ENCODE results near the gene EXT2. TPM values are rescaled to one million over a fixed set of nuclear protein-coding genes. Genes with fewer than 3 reads are reported as not detected.

Gene EXT2
- total RNA-seq, 1 donor from 2014 or later: 73.9 TPM

DNA sequence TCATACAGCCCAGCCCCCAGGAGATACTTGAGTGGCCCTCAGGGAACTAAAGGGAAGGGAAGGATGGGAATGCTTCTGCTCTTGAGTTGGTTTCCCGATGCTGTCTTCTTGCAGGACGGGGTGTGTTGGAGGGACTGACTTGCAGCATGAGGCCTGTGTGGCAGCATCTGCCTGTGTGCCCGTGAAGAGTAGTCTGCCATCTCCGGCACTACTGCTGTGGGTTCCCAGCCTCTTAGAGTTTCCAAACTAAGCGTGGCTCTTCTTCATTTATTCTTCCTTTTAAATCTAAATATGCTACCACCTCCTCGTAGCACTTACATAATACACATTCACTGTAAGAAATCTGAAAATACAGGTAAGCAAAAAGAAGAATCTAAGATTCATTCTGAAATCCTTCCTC, 12.8 kb downstream of the EXT2 start:
- H3K27ac Mint-ChIP-seq: no peak overlapping the region
- H3K9me3 Mint-ChIP-seq (ENCODE audit: low read depth): no peaks in the 10 kb centered on the region
- no peaks in the 10 kb centered on the region for H3K27me3 Mint-ChIP-seq
- H3K4me1 Mint-ChIP-seq (ENCODE audit: low read depth): no peaks in the 10 kb centered on the region
- H3K36me3 Mint-ChIP-seq (ENCODE audit: insufficient read depth): peaks cover 5% of the 10 kb centered on the region
- no peak overlapping the region for H3K4me3 Mint-ChIP-seq (ENCODE audit: low read depth)
- DNase-seq (ENCODE audit: low spot score, unreplicated experiment): no peak
- TF ChIP-seq, protein P1, sequence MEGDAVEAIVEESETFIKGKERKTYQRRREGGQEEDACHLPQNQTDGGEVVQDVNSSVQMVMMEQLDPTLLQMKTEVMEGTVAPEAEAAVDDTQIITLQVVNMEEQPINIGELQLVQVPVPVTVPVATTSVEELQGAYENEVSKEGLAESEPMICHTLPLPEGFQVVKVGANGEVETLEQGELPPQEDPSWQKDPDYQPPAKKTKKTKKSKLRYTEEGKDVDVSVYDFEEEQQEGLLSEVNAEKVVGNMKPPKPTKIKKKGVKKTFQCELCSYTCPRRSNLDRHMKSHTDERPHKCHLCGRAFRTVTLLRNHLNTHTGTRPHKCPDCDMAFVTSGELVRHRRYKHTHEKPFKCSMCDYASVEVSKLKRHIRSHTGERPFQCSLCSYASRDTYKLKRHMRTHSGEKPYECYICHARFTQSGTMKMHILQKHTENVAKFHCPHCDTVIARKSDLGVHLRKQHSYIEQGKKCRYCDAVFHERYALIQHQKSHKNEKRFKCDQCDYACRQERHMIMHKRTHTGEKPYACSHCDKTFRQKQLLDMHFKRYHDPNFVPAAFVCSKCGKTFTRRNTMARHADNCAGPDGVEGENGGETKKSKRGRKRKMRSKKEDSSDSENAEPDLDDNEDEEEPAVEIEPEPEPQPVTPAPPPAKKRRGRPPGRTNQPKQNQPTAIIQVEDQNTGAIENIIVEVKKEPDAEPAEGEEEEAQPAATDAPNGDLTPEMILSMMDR (IDR thresholded peaks at IDR 0.05; ENCODE audit: unreplicated experiment): no peak

DNA sequence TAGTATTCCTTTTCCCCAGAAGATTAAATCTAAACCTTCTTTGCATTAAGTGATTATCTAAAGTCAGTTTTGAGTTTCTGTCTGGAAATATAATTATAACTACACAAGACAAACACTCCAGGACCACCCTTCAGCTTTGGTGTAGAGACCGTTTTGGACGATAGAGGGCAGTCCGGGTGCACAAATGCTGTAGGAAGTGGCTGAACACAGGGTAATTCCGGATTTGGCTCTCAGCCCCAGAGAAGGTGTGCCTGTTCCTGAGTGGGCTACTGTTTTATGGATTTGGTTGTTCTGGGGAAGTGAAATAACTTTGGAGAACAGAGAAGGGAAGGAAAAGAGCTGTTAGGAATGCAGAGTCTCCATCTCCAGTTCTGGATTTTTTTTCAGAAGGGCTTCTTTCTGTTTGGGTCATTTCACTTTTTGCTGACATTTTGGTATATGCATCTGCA, 14.8 kb downstream of the EXT2 start:
- H3K36me3 Mint-ChIP-seq (ENCODE audit: insufficient read depth): peaks cover 10% of the 10 kb centered on the region
- H3K4me3 Mint-ChIP-seq (ENCODE audit: low read depth): no peak overlapping the region
- DNase-seq (ENCODE audit: low spot score, unreplicated experiment): peak; percentile 38
- no peaks in the 10 kb centered on the region for H3K27me3 Mint-ChIP-seq
- no peaks in the 10 kb centered on the region for H3K9me3 Mint-ChIP-seq (ENCODE audit: low read depth)
- H3K4me1 Mint-ChIP-seq (ENCODE audit: low read depth): no peaks in the 10 kb centered on the region
- TF ChIP-seq, protein P1 (IDR thresholded peaks at IDR 0.05; ENCODE audit: unreplicated experiment): peak; percentile 78
- no peak overlapping the region for H3K27ac Mint-ChIP-seq

DNA sequence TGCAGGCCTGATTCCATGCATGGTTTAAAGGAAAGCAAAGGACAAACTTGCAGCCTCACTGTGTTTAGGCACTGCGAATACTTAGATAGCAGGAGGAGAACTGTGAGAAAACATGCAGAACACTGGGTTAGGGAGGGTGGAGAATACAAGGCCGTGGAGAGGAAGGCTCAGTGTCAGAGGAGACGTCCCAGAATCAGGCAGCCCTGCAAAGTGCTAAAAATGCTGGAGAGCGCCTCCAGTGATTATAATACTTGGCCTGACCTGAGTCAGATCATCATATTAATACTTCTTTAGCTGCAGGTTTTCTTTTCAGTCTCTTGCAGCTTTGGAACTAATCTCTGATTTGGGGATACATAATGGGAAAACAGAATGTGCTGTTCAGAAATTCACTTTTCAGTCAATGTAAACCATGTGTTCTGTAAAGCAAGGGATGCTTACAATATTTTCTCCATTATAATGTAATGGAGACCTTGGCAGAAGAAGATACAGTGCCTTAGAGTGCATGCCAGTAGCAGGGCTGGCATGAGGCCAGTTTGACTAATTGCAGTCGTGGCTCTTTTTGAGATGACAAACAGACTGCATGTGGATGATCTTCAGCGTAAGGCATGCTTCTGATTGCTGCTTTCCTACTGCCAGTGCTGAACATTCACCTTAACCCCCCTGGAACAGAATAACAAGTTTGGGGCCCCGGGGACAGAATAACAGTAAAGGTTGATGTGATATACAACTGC, 16.8 kb downstream of the EXT2 start:
- no peak for DNase-seq (ENCODE audit: low spot score, unreplicated experiment)
- Mint-ChIP-seq H3K36me3 (ENCODE audit: insufficient read depth) (peaks cover 17% of the 10 kb centered on the region), H3K27ac (no peak overlapping the region), H3K4me3 (ENCODE audit: low read depth) (no peak overlapping the region), H3K9me3 (ENCODE audit: low read depth) (no peaks in the 10 kb centered on the region), H3K4me1 (ENCODE audit: low read depth) (no peaks in the 10 kb centered on the region), H3K27me3 (no peaks in the 10 kb centered on the region)
- TF ChIP-seq, protein P1 (IDR thresholded peaks at IDR 0.05; ENCODE audit: unreplicated experiment): no peak

DNA sequence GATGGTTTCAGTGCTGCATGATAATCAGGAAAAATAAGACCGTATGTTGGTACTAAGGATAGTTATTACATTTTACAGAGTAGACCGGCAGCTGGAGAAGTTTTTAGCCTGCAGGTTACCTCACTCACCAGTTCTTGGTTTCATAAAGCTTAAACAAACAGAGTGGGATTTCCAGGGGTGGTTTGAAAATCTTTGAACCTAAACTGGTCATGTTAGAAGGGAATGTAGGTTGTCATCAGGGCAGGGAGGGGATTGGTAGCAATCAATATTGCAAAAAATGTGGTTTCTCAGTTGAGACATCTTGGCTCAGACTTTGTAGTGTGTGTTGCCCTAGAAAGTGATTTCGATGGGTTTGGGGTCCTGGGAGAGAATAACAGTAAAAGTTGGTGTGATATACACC, 17.5 kb downstream of the EXT2 start:
- Mint-ChIP-seq H3K9me3 (ENCODE audit: low read depth) (no peaks in the 10 kb centered on the region), H3K4me1 (ENCODE audit: low read depth) (no peaks in the 10 kb centered on the region), H3K27me3 (no peaks in the 10 kb centered on the region), H3K36me3 (ENCODE audit: insufficient read depth) (peaks cover 18% of the 10 kb centered on the region), H3K4me3 (ENCODE audit: low read depth) (no peak overlapping the region), H3K27ac (no peak overlapping the region)
- TF ChIP-seq, protein P1 (IDR thresholded peaks at IDR 0.05; ENCODE audit: unreplicated experiment): no peak
- DNase-seq (ENCODE audit: low spot score, unreplicated experiment): no peak

DNA sequence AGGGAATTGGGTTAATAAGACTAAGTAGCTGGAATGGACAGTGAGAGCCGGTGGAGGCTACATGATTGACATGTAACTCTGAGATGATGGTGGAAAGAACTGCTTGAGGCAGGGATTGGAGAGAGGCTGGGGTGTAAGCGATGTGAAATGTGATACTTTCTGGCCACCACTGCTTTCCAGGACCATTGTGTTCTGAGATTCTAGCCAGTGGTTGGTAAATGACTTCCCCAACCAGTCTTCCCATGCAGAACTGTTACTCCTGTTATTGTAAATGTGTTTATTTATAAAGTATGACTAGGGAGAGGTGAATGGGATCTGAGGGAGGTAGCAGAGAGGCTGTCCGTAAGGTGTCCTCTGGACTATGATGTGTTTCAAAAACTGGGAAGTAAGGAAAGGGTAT, 18.1 kb downstream of the EXT2 start:
- TF ChIP-seq, protein P1 (IDR thresholded peaks at IDR 0.05; ENCODE audit: unreplicated experiment): no peak
- H3K36me3 Mint-ChIP-seq (ENCODE audit: insufficient read depth): peaks cover 18% of the 10 kb centered on the region
- H3K4me3 Mint-ChIP-seq (ENCODE audit: low read depth): no peak overlapping the region
- no peaks in the 10 kb centered on the region for H3K4me1 Mint-ChIP-seq (ENCODE audit: low read depth)
- H3K9me3 Mint-ChIP-seq (ENCODE audit: low read depth): no peaks in the 10 kb centered on the region
- no peak for DNase-seq (ENCODE audit: low spot score, unreplicated experiment)
- no peak overlapping the region for H3K27ac Mint-ChIP-seq
- no peaks in the 10 kb centered on the region for H3K27me3 Mint-ChIP-seq

Measured in progenitor cell of endocrine pancreas (in vitro differentiated cells).